Raji (cell line): ENCODE results near the gene ZNF391.

ENCODE experiments used
- POLR2A ChIP-seq: IDR thresholded peaks from 2 replicates; pipeline ENCODE4 v1.6.1; 2011; ENCODE audit warnings: low read depth, low read length, control low read depth; ENCODE audit not compliant: insufficient read depth

ZNF391 gene

GRCh38 chr6:27407153-27407814 is 18.7 kb downstream of the ZNF391 start:
- no peak for TF ChIP-seq POLR2A

GRCh38 chr6:27414300-27414699 is 25.7 kb downstream of the ZNF391 start:
- TF ChIP-seq POLR2A, result no peak

- TF ChIP-seq POLR2A, result no peak
Measured at GRCh38 chr6:27414996-27415395, 26.4 kb downstream of the ZNF391 start.

- TF ChIP-seq POLR2A, result no peak
Measured at GRCh38 chr6:27415898-27416297, 27.3 kb downstream of the ZNF391 start.

- no peak for TF ChIP-seq POLR2A
Measured at GRCh38 chr6:27419363-27419762, 30.8 kb downstream of the ZNF391 start.

- no peak for TF ChIP-seq POLR2A
Measured at GRCh38 chr6:27422651-27423332, 34.2 kb downstream of the ZNF391 start.

GRCh38 chr6:27426045-27426620 is 37.6 kb downstream of the ZNF391 start:
- TF ChIP-seq POLR2A, result no peak

- TF ChIP-seq POLR2A, result no peak
Measured at GRCh38 chr6:27428502-27428901, 39.9 kb downstream of the ZNF391 start.

- TF ChIP-seq POLR2A, result no peak
Measured at GRCh38 chr6:27428966-27429365, 40.4 kb downstream of the ZNF391 start.

GRCh38 chr6:27433714-27434113 is 45.2 kb downstream of the ZNF391 start:
- TF ChIP-seq POLR2A, result no peak

- no peak for TF ChIP-seq POLR2A
Measured at GRCh38 chr6:27439371-27439770, 50.8 kb downstream of the ZNF391 start.

GRCh38 chr6:27441001-27441400 is 52.4 kb downstream of the ZNF391 start:
- TF ChIP-seq POLR2A, result no peak

GRCh38 chr6:27442932-27443331 is 54.4 kb downstream of the ZNF391 start:
- no peak for TF ChIP-seq POLR2A

- TF ChIP-seq POLR2A, result no peak
Measured at GRCh38 chr6:27448456-27448855, 59.9 kb downstream of the ZNF391 start.

GRCh38 chr6:27451660-27452390 is 63.3 kb downstream of the ZNF391 start:
- TF ChIP-seq POLR2A, result no peak

- TF ChIP-seq POLR2A, result no peak
Measured at GRCh38 chr6:27452496-27452897, 63.9 kb downstream of the ZNF391 start.
